HepG2 (cell line): Measurements from ENCODE around the gene KCTD14. TPM values are rescaled to one million over a fixed set of nuclear protein-coding genes. Genes with fewer than 3 reads are reported as not detected.

Experiments
- ELF4 ChIP-seq: sonication (generic); formaldehyde crosslinking; IDR thresholded peaks from 2 replicates; pipeline ENCODE4 v1.5.0; 2020; ENCODE audit warnings: missing genetic modification reagents, mild to moderate bottlenecking, moderate library complexity, borderline replicate concordance
- FOSL2 ChIP-seq: sonication (generic); formaldehyde crosslinking; IDR thresholded peaks from 2 replicates; pipeline ENCODE4 v1.4.0; 2020; ENCODE audit warnings: missing genetic modification reagents
- FUBP1 ChIP-seq: sonication (generic); formaldehyde crosslinking; IDR thresholded peaks from 2 replicates; pipeline ENCODE4 v1.5.1; 2020; ENCODE audit warnings: missing genetic modification reagents, mild to moderate bottlenecking, borderline replicate concordance
- HDAC1 ChIP-seq: sonication (generic); formaldehyde crosslinking; IDR thresholded peaks from 2 replicates; pipeline ENCODE4 v1.5.1; 2020; ENCODE audit warnings: mild to moderate bottlenecking, missing genetic modification reagents
- IKZF4 ChIP-seq: sonication (generic); formaldehyde crosslinking; IDR thresholded peaks from 2 replicates; pipeline ENCODE4 v1.5.1; 2020; ENCODE audit warnings: borderline replicate concordance, mild to moderate bottlenecking, low read depth, missing genetic modification reagents; ENCODE audit errors: not compliant biosample characterization
- IRF1 ChIP-seq: sonication (generic); formaldehyde crosslinking; IDR thresholded peaks from 2 replicates; pipeline ENCODE4 v1.4.0; 2020; ENCODE audit warnings: low read depth, mild to moderate bottlenecking, missing genetic modification reagents
- MAFK ChIP-seq, 2 experiments: IDR thresholded peaks in 1 of 2; conservative IDR thresholded peaks in 1 of 2; 2 replicates each; pipeline ENCODE4 v1.6.1; 2011; ENCODE audit warnings: improper control_type of control experiment in 2 of 2, low read length in 2 of 2
- MXI1 ChIP-seq: IDR thresholded peaks from 3 replicates; pipeline ENCODE4 v1.6.1; 2012; ENCODE audit warnings: low read depth, low read length, inconsistent platforms, borderline replicate concordance
- PRPF4 ChIP-seq: fragments of 200-400 bp; formaldehyde crosslinking; IDR thresholded peaks from 2 replicates; pipeline ENCODE4 v1.6.1; 2016; ENCODE audit warnings: low read length, low read depth; ENCODE audit not compliant: poor library complexity, severe bottlenecking
- SRSF4 ChIP-seq: fragments of 200-400 bp; formaldehyde crosslinking; IDR thresholded peaks from one replicate; pipeline ENCODE4 v1.6.1; 2018; ENCODE audit warnings: mild to moderate bottlenecking, low read depth, low read length, moderate library complexity; ENCODE audit not compliant: poor library complexity, severe bottlenecking
- TFDP2 ChIP-seq: sonication (generic); formaldehyde crosslinking; IDR thresholded peaks from 2 replicates; pipeline ENCODE4 v1.4.0; 2020; ENCODE audit warnings: missing genetic modification reagents
- ZBTB44 ChIP-seq: sonication (generic); formaldehyde crosslinking; IDR thresholded peaks from 2 replicates; pipeline ENCODE4 v1.4.0; 2020; ENCODE audit warnings: missing genetic modification reagents
- ZBTB7A ChIP-seq: sonication (generic); formaldehyde crosslinking; IDR thresholded peaks from 2 replicates; pipeline ENCODE4 v1.8.0; 2022; ENCODE audit warnings: mild to moderate bottlenecking, missing genetic modification reagents
- ZFAT ChIP-seq: sonication (generic); formaldehyde crosslinking; conservative IDR thresholded peaks from 2 replicates; pipeline ENCODE4 v1.8.1; 2023; ENCODE audit warnings: missing genetic modification reagents, inconsistent platforms
- ZNF260 ChIP-seq: sonication (generic); formaldehyde crosslinking; IDR thresholded peaks from 2 replicates; pipeline ENCODE4 v1.4.0; 2020; ENCODE audit warnings: missing genetic modification reagents, low read depth, mild to moderate bottlenecking, borderline replicate concordance
- ZNF263 ChIP-seq: sonication (generic); formaldehyde crosslinking; IDR thresholded peaks from 2 replicates; pipeline ENCODE4 v1.4.0; 2020; ENCODE audit warnings: missing genetic modification reagents
- ZNF335 ChIP-seq: sonication (generic); formaldehyde crosslinking; IDR thresholded peaks from 2 replicates; pipeline ENCODE4 v1.4.0; 2020; ENCODE audit warnings: missing genetic modification reagents
- ZNF598 ChIP-seq: sonication (generic); formaldehyde crosslinking; IDR thresholded peaks from 2 replicates; pipeline ENCODE4 v1.5.1; 2020; ENCODE audit warnings: mild to moderate bottlenecking, missing genetic modification reagents, borderline replicate concordance
- ZNF720 ChIP-seq: sonication (generic); formaldehyde crosslinking; IDR thresholded peaks from 2 replicates; pipeline ENCODE4 v1.4.0; 2020; ENCODE audit warnings: missing genetic modification reagents
- ZNF724P ChIP-seq: sonication (generic); formaldehyde crosslinking; IDR thresholded peaks from 2 replicates; pipeline ENCODE4 v1.8.0; 2022; ENCODE audit warnings: missing genetic modification reagents, borderline replicate concordance
- polyA plus RNA-seq, 8 experiments: library from polyadenylated mRNA; depleted of rRNA in 3 of 8; stranded (reverse) in 7 of 8; unstranded in 1 of 8; fragments of >200 nt; fragmentation: Illumina TruSeq in 4 of 8; extraction: Trizol in 4 of 8; gene quantifications; 2 replicates each; pipeline versions ENCODE4 v1.2.1 to v1.2.3, GENCODE V29; 2011 to 2016; ENCODE audit warnings: low read depth in 4 of 8, missing spikeins in 1 of 8, mixed read lengths in 1 of 8; ENCODE audit not compliant: insufficient read depth in 1 of 8
- total RNA-seq, 5 experiments: library from RNA; depleted of rRNA; stranded (reverse); fragments of >200 nt; fragmentation: Illumina TruSeq; extraction: Trizol; gene quantifications; 2 replicates each; pipeline ENCODE4 v1.2.3, GENCODE V29; 2016; ENCODE audit warnings: low read depth in 1 of 5
- TF ChIP-seq, protein P1 (sequence below): sonication (generic); formaldehyde crosslinking; IDR thresholded peaks from 2 replicates; pipeline ENCODE4 v1.4.0; 2020; ENCODE audit warnings: mild to moderate bottlenecking, low read depth, missing genetic modification reagents

Gene KCTD14
- total and polyA plus RNA-seq, 2 of the 13 experiments (the other 11 are each of a cell fraction or from before 2014, with no cell fraction given): 10.3 to 15.6 TPM

DNA sequence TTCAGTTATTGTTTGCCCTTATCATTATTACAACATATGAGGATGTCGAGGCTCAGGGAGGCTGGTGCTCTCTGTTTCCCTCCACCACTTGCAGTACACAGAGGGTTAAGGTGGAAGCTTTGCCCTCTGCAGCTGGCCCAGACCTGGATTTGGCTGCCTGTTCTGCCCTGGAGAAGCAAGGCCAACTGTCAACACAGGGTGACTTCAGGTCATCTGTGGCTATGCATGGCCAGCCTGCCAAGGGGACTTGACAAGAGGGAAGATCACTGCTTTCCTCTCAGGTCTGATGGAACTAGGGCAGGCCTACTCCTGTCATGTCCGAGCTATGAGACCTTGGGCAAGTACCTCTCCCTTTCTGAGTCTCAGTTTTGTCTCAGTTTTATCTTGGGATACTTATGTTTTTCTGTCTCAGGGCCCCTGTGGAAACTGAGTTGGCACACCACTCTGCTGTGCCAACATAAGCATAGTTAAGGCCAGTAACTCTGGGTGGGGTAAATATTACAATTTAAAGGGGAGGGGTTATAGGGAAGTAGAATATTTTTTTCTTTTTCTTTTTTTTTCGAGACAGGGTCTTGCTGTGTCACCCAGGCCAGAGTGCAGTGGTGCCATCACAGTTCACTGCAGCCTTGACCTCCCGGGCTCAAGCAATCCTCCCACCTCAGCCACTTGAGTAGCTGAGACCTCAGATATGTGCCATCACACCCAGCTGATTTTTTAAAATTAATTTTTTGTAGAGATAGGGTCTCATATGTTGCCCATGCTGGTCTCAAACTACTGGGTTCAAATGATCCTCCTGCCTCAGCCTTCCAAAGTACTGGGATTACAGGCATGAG lies 38.2 kb upstream of the KCTD14 start (continued):
- no peak for TF ChIP-seq ZBTB44
- no peak for TF ChIP-seq HDAC1 (CRISPR knock-in tag)
- no peak for TF ChIP-seq ZNF335 (CRISPR knock-in tag)
- TF ChIP-seq PRPF4: no peak
- TF ChIP-seq, protein P1, sequence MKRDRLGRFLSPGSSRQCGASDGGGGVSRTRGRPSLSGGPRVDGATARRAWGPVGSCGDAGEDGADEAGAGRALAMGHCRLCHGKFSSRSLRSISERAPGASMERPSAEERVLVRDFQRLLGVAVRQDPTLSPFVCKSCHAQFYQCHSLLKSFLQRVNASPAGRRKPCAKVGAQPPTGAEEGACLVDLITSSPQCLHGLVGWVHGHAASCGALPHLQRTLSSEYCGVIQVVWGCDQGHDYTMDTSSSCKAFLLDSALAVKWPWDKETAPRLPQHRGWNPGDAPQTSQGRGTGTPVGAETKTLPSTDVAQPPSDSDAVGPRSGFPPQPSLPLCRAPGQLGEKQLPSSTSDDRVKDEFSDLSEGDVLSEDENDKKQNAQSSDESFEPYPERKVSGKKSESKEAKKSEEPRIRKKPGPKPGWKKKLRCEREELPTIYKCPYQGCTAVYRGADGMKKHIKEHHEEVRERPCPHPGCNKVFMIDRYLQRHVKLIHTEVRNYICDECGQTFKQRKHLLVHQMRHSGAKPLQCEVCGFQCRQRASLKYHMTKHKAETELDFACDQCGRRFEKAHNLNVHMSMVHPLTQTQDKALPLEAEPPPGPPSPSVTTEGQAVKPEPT (CRISPR knock-in tag): no peak
- no peak for TF ChIP-seq ZNF260 (CRISPR knock-in tag)
- 0 out of 2 replicates have a peak, but pooled peaks have one; percentile 33 for TF ChIP-seq ZNF263 (CRISPR knock-in tag)
- no peak for TF ChIP-seq MAFK (conservative IDR thresholded peaks at IDR 0.05 in 1 of 2, IDR thresholded peaks at IDR 0.05 in 1 of 2; ENCODE audit: low read length in 2 of 2)
- TF ChIP-seq ZNF724P: no peak
- TF ChIP-seq ZNF598 (CRISPR knock-in tag): no peak
- no peak for TF ChIP-seq ZBTB7A (CRISPR knock-in tag)
- no peak for TF ChIP-seq ZFAT (CRISPR knock-in tag)
- TF ChIP-seq MXI1: no peak; the same call in 2 of the 3 replicates
- no peak for TF ChIP-seq SRSF4
- no peak for TF ChIP-seq IRF1 (CRISPR knock-in tag)
- TF ChIP-seq FOSL2: 0 out of 2 replicates have a peak, but pooled peaks have one; percentile 4
- TF ChIP-seq FUBP1 (CRISPR knock-in tag): no peak
- TF ChIP-seq ELF4: no peak
- TF ChIP-seq TFDP2 (CRISPR knock-in tag): no peak
- no peak for TF ChIP-seq IKZF4 (CRISPR knock-in tag)
- no peak for TF ChIP-seq ZNF720 (CRISPR knock-in tag)
